HEK293 (cell line): ENCODE measurements around the gene C19orf53.
"Not testable (repeated sequence)": the region's sequence is repeated elsewhere in the genome, so short reads cannot be mapped to it uniquely, and the experiment has no call there.

Experiments used
- CTCF ChIP-seq: fragments of 450-650 bp; formaldehyde crosslinking; IDR thresholded peaks from 2 replicates; pipeline ENCODE4 v1.5.1; 2016; ENCODE audit warnings: missing biosample characterization, missing genetic modification characterization
- HIC1 ChIP-seq: fragments of 450-650 bp; formaldehyde crosslinking; IDR thresholded peaks from 2 replicates; pipeline ENCODE4 v1.5.1; 2016; ENCODE audit warnings: missing biosample characterization, missing genetic modification characterization
- MEIS1 ChIP-seq: sonication (generic); formaldehyde crosslinking; IDR thresholded peaks from 2 replicates; pipeline ENCODE4 v1.8.1; 2022; ENCODE audit warnings: missing genetic modification reagents, mild to moderate bottlenecking, borderline replicate concordance
- PBX3 ChIP-seq: sonication (generic); formaldehyde crosslinking; IDR thresholded peaks from 2 replicates; pipeline ENCODE4 v1.8.1; 2022; ENCODE audit warnings: mild to moderate bottlenecking, moderate library complexity, missing genetic modification reagents
- ZNF274 ChIP-seq, 2 experiments: fragments of 200-500 bp in 1 of 2; fragments of 450-650 bp in 1 of 2; sonication (Bioruptor generic) in 1 of 2; formaldehyde crosslinking in 1 of 2; IDR thresholded peaks; 2 replicates each; pipeline versions ENCODE4 v1.5.1 to v1.6.1; 2014 to 2016; ENCODE audit warnings: borderline replicate concordance in 1 of 2, inconsistent platforms in 1 of 2, low read length in 1 of 2, missing biosample characterization in 1 of 2, missing genetic modification characterization in 1 of 2
- ZNF324 ChIP-seq: fragments of 450-650 bp; formaldehyde crosslinking; IDR thresholded peaks from 2 replicates; pipeline ENCODE4 v1.5.1; 2016; ENCODE audit warnings: missing biosample characterization, missing genetic modification characterization
- ZNF423 ChIP-seq: fragments of 450-650 bp; formaldehyde crosslinking; IDR thresholded peaks from 2 replicates; pipeline ENCODE4 v1.5.1; 2016; ENCODE audit warnings: missing biosample characterization, missing genetic modification characterization
- ZNF433 ChIP-seq: fragments of 450-650 bp; formaldehyde crosslinking; IDR thresholded peaks from 2 replicates; pipeline ENCODE4 v1.5.1; 2016; ENCODE audit warnings: missing biosample characterization, missing genetic modification characterization, low read depth
- ZNF510 ChIP-seq: fragments of 450-650 bp; formaldehyde crosslinking; IDR thresholded peaks from 2 replicates; pipeline ENCODE4 v1.5.1; 2018; ENCODE audit warnings: mild to moderate bottlenecking, missing genetic modification characterization, missing biosample characterization; ENCODE audit not compliant: insufficient replicate concordance
- ZNF560 ChIP-seq: fragments of 450-650 bp; formaldehyde crosslinking; IDR thresholded peaks from 2 replicates; pipeline ENCODE4 v1.5.1; 2017; ENCODE audit warnings: missing biosample characterization, missing genetic modification characterization, borderline replicate concordance
- ZNF626 ChIP-seq: fragments of 450-650 bp; sonication (Bioruptor Pico); formaldehyde crosslinking; IDR thresholded peaks from 2 replicates; pipeline ENCODE4 v1.5.1; 2018; ENCODE audit warnings: missing biosample characterization, missing genetic modification characterization, inconsistent platforms
- ZNF707 ChIP-seq: fragments of 450-650 bp; formaldehyde crosslinking; IDR thresholded peaks from 2 replicates; pipeline ENCODE4 v1.5.1; 2016; ENCODE audit warnings: missing biosample characterization, missing genetic modification characterization
- ZNF791 ChIP-seq: fragments of 450-650 bp; formaldehyde crosslinking; IDR thresholded peaks from 2 replicates; pipeline ENCODE4 v1.5.1; 2016; ENCODE audit warnings: missing biosample characterization, missing genetic modification characterization
- ZSCAN18 ChIP-seq: fragments of 450-650 bp; formaldehyde crosslinking; IDR thresholded peaks from 2 replicates; pipeline ENCODE4 v1.5.1; 2016; ENCODE audit warnings: missing biosample characterization, missing genetic modification characterization

- TF ChIP-seq MEIS1; ZNF423; ZSCAN18 (tag by site-specific recombination); ZNF510 (tag by site-specific recombination); ZNF324; ZNF560 (tag by site-specific recombination); CTCF (tag by site-specific recombination); ZNF626; PBX3 (CRISPR knock-in tag); ZNF791 (tag by site-specific recombination); ZNF274 (IDR thresholded peaks at IDR 0.05; ENCODE audit: low read length); ZNF274 (tag by site-specific recombination; IDR thresholded peaks at IDR 0.05; ENCODE audit: borderline replicate concordance); HIC1 (tag by site-specific recombination); ZNF433 (tag by site-specific recombination); ZNF707 (tag by site-specific recombination): not testable (repeated sequence)
These were observed 5.5 kb downstream of the C19orf53 start for GRCh38 chr19:13779794-13780193.
